ENCODE measurements around the gene HYOU1.
"Not testable (repeated sequence)": the region's sequence is repeated elsewhere in the genome, so short reads cannot be mapped to it uniquely, and the experiment has no call there.

The HYOU1 gene

DNA sequence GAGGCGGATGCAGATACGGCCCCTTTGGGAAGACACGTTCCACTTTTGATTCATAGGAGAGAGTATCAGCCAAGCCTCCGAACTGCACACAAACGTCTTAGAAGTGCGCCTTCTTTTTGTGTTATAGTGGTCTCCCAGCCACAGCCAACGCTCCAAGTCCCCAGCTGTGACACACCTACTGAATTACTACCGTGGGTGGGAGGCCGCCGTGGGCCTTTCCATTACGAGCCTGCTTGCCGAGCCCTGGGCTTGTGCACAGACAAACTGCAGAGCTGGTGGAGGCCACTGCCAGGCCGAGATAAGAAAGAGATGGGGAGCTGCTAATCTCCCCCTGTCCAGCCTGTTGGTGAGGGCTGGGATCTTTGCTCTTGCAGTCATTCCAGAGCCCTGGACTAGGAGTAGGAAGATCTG lies 28.4 kb upstream of the HYOU1 start:
- DNase-seq (ENCODE audit: low read depth in 3 of 3) = peak in 2 of 3 experiments; percentile 26 to 48

GRCh38 chr11:119084663-119085436 lies 27.8 kb upstream of the HYOU1 start, which contains the start of gene HMBS:
HMBS (plus strand) TSS chr11:119084881; CDS start chr11:119085034, 153 bp downstream.
- DNase-seq (ENCODE audit: low read depth in 3 of 3) = peak; percentile 74 to 86 (median 86)

GRCh38 chr11:119081682-119082260 lies 24.8 kb upstream of the HYOU1 start:
- DNase-seq (ENCODE audit: low read depth in 3 of 3) = no peak

- DNase-seq (ENCODE audit: low read depth in 3 of 3) = no peak
Measured at GRCh38 chr11:119078675-119079420, 21.8 kb upstream of the HYOU1 start.

- DNase-seq (ENCODE audit: low read depth in 3 of 3) = no peak
Measured at GRCh38 chr11:119077839-119078238, 20.8 kb upstream of the HYOU1 start.

DNA sequence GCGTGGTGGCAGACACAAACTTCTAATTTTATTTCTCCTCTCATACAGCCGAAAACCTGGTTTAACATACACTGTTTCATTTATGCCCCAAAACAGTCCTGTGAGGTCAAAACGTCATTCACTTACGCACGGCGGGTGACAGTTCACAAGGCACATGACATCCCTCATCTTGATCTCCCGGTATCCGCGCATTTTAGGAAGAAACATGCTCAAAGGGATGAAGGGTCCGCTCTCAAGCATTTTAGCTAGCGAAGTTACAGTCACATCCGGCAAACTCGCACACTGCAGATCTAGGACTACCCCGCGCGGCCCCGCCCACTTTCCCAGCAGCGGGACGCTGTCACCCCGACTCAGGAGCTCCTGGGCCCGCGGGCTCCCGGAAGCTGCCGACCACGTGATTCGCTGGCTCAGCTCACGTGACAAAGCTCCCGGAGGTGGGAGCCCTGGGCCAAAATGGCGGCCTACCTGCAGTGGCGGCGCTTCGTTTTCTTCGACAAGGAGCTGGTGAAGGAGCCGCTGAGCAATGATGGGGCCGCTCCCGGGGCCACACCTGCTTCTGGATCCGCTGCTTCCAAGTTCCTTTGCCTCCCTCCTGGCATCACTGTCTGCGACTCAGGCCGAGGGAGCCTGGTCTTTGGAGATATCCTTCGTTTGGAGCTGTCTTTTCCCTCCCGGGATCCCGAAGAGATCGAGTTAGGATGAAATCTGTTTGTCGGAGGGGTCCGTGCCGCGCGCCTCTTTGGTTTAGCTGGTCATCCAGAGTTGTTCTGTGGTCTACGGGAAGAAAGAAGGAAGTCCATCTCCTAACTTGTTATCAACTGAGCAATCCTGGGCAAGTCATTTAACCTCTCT lies 10.6 kb upstream of the HYOU1 start, which contains the start of gene VPS11:
VPS11 (plus strand) TSS at position 448 of the 852 bp plus-strand sequence; CDS start at position 454, 6 bp downstream.
- DNase-seq (ENCODE audit: low read depth in 3 of 3) = peak; percentile 94 to 97 (median 94)

DNA sequence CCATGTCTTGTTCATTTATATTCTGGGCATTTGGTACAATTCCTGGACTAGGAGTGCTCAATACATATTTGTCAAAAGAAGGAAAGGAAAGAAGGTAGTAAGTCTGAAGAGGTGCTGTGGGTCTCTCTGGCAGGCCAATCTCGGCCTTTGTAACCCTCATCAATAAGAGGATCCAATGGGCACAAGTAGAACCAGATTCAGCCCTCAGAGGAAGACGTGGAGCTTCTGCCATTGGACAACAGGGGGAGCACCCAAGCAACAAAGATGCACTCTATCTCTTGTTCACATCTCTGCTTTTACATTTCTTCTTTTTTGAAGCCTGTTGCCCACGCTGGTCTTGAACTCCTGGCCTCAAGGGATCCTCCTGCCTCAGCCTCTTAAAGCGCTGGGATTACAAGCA lies 8.4 kb upstream of the HYOU1 start:
- peak in 2 of 3 experiments; percentile 12 to 18 for DNase-seq (ENCODE audit: low read depth in 3 of 3)

- no peak for DNase-seq (ENCODE audit: low read depth in 3 of 3)
Measured at GRCh38 chr11:119062779-119063178, 5.8 kb upstream of the HYOU1 start.

- no peak for DNase-seq (ENCODE audit: low read depth in 3 of 3)
Measured at GRCh38 chr11:119061256-119061655, 4.3 kb upstream of the HYOU1 start.

- not testable (repeated sequence) for DNase-seq (ENCODE audit: low read depth in 3 of 3)
Measured at GRCh38 chr11:119059128-119059527, 2.1 kb upstream of the HYOU1 start.

DNA sequence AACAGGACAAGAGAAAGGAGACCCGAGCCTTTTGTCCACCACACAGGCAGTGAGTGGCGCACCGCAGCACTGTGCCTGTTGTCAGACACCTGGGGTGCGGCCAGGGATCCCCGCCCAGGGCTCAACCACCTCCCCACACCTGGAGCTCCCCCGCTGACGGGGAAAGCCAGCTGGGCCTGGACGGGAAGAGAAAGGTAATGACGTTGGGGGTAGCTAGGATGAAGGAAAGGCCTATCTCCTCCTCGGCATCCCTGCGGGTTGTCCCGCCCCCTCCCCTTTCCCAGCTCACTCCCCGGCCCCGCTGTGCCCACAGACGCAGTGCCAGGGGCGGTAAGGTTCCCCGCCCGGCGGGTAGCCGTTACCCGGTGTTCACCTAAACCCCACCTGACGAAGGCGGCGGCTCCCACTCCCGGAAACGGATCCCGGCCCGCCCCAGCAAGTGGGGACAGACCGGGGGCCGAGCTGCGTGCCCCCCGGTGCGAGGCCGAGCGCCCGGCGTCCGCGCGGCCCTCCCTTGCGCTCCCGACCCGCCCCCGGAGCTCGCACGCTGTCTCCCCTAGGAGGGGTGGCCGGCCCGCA lies 495 bp downstream of the HYOU1 start:
- DNase-seq (ENCODE audit: low read depth in 3 of 3) = peak; percentile 15 to 25 (median 23)

DNA sequence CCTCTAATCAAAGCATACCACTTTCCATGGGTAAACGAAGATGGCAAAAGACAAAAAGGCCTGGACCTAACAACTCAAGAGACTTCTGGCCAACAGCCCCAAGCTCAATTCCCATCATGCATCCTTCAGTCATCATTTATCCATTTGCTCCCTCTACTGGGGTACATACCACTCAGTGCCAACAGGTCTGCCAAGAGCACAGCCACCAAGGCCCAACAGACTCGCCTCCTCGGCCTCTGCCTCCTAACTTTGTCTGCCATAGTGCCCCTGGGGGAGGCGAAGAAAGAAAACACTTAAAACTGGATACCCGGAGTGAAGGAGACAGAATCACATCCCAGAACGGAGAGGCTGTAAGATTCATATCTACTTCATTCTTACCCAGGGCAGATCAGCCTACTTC lies 1.1 kb downstream of the HYOU1 start:
- DNase-seq (ENCODE audit: low read depth in 3 of 3) = no peak

DNA sequence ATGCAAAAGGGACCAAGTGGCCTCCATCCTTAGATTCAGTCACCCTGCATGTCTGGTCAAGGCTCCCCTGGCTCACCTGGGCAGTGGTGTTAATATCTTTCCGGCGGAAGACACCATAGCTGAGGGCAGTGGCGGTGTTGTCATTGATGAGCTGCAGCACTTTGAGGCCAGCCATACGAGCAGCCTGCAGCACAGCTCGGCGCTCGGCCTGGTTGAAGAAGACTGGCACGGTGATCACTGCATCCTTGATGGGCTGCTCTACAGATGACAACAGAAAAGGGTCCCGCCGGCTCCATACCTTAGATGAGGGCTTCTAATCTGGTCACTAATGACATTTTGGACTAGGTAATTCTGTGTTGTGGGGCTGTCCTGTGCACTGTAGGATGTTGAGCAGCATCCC lies 2.6 kb downstream of the HYOU1 start:
- DNase-seq (ENCODE audit: low read depth in 3 of 3) = no peak

DNA sequence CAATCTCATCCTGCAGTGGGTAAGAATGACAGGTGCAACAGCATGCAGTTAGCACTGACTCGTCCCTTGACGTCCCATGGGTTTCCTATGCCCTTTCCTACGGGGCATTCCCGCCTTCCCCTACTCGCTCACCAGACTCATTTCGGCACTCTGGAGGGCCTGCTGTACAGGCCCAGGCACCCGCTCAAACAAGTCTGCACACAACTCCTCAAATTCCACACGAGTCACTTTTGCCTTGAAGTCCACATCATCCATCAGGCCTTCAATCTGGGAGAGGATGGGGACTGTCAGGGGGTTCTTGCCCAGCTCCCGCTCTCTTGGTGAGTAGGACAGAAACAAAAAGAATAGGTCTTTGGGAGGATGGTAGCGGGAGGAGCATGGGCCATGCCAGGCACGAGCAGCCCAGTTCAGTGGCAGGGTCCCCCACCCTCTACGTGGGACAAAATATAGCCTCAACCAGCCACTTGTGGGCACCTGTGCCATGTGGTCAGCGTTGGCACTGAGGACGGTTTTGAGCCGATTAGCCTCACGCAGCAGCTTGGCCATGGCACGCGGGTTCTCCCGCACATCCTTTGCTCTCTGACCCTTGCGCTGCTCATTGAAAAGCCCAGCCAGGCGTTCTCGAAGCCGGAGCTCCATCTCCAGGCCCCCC lies 4.7 kb downstream of the HYOU1 start:
- no peak for DNase-seq (ENCODE audit: low read depth in 3 of 3)

DNA sequence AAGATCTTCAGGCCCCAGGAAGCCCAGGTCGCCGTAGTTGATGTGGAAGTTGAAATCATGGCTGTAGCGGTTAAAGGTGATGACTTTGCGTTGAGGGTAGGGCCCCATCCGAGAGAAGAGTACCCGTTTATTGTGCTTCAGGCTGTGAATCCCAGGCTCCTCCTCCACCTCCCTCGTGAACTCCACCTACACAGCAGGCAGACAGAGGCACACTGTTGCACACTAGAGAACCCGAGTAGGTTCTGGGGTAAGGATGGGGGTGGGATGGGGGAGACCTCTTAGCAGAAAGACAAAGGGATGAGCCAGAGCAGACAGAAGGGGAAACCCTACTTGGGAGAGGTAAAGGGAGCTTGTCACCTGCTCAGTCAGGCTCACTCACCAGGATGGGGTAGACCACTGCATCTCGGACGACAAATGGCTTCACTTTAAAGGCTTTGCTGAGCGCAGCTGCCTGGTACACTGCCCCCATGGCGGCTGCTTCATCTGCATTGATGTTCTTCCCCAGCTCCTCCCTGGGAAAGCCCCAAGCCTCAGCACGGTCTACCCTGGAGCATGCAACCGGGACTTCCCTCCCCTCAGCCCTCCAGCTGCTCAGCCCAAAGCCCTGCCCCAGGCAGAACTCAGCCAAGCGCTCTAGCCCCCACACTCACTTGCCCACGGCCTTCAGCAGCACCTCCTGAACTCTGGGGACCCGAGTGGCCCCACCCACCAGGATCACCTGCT lies 5.4 kb downstream of the HYOU1 start:
- no peak for DNase-seq (ENCODE audit: low read depth in 3 of 3)

DNA sequence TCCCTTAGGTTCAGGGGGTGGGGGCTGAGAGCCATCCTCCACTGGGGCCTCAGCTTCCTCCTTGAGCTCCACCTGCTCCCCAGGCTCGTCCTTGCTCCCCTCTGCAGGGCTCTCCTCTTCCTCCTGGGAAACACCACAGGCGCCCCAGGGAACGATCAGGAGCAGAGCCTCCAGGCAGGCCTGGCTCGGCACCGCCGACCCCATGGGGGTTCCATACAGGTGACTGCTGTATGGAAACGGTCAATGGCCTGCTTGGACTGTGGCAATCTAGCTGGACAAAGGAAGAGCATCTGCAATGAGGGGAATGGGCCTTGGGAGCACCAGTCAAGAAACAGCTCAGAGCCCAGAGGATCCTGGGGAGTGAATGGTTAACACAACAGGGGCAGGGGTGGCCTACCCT lies 7.9 kb downstream of the HYOU1 start:
- DNase-seq (ENCODE audit: low read depth in 3 of 3) = no peak

DNA sequence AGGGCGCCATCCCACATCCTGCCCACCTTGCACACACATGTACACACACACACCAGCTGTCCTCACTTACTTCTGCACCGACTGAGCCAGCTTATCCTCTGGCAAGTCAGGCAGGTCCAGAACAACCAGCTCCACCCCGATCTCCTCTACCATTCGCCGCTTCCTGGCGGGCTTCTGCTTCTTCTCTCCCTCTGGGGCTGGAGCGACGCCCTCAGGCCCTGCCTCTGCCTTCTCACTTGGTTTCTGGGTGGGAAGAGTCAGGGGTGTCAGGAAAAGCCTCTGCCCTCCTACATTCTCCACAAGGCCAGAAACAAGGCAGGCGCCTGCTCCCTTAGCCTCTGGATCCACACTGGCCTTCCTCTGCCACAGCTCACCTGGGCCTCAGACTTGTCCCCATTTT lies 8.4 kb downstream of the HYOU1 start:
- no peak for DNase-seq (ENCODE audit: low read depth in 3 of 3)

DNA sequence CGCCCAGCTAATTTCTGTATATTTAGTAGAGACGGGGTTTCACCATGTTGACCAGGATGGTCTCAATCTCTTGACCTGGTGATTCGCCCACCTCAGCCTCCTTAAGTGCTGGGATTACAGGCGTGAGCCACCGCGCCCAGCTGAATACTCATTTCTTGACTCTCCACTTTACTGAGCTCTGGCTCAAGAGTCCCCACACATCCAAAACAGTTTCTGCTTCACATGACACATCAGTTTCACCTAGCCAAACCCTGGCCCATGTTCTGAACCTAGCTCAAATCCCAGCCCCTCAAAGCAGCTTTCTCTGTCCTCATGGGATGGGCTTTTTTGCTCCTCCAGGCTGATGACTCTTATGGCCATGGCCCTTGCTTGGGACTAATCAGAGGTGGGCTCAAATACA lies 9.8 kb downstream of the HYOU1 start:
- no peak for DNase-seq (ENCODE audit: low read depth in 3 of 3)

DNA sequence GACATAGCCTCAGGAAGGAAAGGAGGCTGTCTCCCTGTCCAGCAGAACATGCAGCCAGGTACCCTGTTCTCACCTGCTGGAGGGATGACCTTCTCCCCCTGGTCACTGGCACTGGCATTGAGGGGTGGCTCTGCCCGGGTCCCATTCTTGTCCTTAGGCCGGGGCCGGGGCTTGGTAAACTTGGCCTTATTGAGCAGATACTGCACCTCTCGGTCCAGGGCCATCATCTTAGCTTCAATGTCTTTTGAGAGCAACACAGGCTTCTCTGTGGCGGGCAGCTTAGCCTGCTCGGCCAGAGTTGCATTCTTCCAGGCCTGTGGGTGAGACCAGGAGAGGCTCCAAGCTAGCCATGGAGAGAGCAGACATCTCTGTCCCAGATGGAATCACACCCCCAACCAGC lies 10.5 kb downstream of the HYOU1 start:
- DNase-seq (ENCODE audit: low read depth in 3 of 3) = no peak

DNA sequence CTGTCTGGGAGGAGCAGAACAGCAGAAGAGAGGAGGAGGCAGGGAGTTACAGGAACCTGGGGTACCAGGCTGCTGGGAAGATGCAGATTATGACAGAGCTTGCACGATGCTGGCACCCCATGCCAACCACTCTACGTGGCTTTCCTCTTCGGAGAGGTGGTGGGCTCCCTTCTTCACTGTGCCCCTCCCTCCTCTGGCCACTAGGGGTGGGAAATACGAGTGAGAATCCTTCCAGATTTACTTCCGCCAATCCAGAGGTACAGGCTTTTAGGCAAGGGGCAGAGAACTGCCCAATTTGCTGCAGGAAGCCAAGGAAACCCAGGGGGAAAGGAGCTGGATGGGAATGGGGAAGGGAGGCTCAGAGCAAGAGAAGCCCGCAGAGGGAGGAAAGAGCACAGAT lies 12.3 kb downstream of the HYOU1 start:
- DNase-seq (ENCODE audit: low read depth in 3 of 3) = no peak
